Measurements from ENCODE around the gene MMRN2.

DNA sequence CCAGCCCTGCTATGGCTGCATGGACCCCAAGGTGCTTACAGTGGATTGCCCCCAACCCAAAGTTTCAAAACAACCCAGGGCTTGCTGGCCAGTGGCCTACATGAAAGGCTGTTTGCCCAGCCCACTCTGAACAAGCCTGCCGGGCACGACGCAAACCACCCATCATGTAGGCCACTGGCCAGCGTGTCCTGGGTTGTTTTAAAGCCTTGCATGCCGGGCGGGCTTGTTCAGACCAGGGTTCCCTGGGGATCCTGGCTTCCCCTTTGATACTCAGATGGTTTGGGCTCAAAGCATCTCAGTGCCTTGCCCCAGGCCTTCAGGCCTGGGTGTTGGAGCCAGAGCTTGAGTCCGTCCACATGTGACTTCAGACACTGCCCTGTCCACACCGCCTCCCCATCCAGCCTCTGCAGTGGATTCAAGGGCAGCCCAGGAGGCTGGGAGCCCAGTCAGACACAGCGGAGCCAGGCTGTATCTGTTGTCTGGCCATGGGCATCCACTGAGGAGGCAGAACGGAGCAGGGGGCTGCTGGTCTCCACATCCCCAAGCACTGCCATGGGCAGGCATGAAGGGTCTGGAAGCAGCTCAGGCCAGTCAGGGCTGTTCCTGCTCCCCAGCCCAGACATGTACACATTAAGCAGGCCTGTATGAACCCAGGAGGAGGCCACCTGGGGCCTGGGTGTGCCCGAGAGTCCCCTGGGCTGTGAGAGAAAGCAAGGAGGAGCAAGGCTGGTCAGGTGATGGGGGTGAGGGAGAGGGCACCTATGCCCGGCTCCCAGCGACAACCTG lies 6.8 kb upstream of the MMRN2 start:
- no peak for TF ChIP-seq TAF1 (IDR thresholded peaks at IDR 0.05; ENCODE audit: borderline replicate concordance, insufficient read depth, low read length)
- TF ChIP-seq POLR2AphosphoS5 (IDR thresholded peaks at IDR 0.05; ENCODE audit: low read depth, low read length): no peak
- TF ChIP-seq, protein P1, sequence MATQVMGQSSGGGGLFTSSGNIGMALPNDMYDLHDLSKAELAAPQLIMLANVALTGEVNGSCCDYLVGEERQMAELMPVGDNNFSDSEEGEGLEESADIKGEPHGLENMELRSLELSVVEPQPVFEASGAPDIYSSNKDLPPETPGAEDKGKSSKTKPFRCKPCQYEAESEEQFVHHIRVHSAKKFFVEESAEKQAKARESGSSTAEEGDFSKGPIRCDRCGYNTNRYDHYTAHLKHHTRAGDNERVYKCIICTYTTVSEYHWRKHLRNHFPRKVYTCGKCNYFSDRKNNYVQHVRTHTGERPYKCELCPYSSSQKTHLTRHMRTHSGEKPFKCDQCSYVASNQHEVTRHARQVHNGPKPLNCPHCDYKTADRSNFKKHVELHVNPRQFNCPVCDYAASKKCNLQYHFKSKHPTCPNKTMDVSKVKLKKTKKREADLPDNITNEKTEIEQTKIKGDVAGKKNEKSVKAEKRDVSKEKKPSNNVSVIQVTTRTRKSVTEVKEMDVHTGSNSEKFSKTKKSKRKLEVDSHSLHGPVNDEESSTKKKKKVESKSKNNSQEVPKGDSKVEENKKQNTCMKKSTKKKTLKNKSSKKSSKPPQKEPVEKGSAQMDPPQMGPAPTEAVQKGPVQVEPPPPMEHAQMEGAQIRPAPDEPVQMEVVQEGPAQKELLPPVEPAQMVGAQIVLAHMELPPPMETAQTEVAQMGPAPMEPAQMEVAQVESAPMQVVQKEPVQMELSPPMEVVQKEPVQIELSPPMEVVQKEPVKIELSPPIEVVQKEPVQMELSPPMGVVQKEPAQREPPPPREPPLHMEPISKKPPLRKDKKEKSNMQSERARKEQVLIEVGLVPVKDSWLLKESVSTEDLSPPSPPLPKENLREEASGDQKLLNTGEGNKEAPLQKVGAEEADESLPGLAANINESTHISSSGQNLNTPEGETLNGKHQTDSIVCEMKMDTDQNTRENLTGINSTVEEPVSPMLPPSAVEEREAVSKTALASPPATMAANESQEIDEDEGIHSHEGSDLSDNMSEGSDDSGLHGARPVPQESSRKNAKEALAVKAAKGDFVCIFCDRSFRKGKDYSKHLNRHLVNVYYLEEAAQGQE (IDR thresholded peaks at IDR 0.05; ENCODE audit: insufficient read depth in 1 of 2, low read depth in 2 of 2, low read length in 2 of 2): no peak
